DOHH2 (cell line): ENCODE results near the gene NEK2.

ENCODE experiments used
- H3F3A ChIP-seq: fragments of 200-600 bp; sonication (generic), shearing (Covaris generic); 2 replicates; pipeline ENCODE4 v1.6.0; 2016; ENCODE audit warnings: antibody characterized with exemption, mild to moderate bottlenecking; ENCODE audit not compliant: control insufficient read depth, insufficient read depth
- H3K27ac ChIP-seq: fragments of 200-600 bp; sonication (generic); 2 replicates; pipeline ENCODE4 v1.5.1; 2014; ENCODE audit warnings: low read depth, mild to moderate bottlenecking, low read length, moderate library complexity
- H3K27me3 ChIP-seq: fragments of 200-600 bp; sonication (generic); 2 replicates; pipeline ENCODE4 v1.6.1; 2014; ENCODE audit warnings: mild to moderate bottlenecking, low read length, mixed read lengths; ENCODE audit not compliant: control insufficient read depth
- H3K36me3 ChIP-seq: fragments of 200-600 bp; sonication (generic); 2 replicates; pipeline ENCODE4 v1.6.1; 2014; ENCODE audit warnings: mild to moderate bottlenecking, low read length, moderate library complexity, mixed read lengths; ENCODE audit not compliant: control insufficient read depth
- H3K4me1 ChIP-seq: fragments of 200-600 bp; sonication (generic); 2 replicates; pipeline ENCODE4 v1.6.1; 2014; ENCODE audit warnings: mild to moderate bottlenecking, low read length, mixed read lengths; ENCODE audit not compliant: control insufficient read depth
- H3K4me2 ChIP-seq: fragments of 200-600 bp; sonication (generic); 2 replicates; pipeline ENCODE4 v1.6.0; 2014; ENCODE audit warnings: mild to moderate bottlenecking, low read length, moderate library complexity
- H3K4me3 ChIP-seq: fragments of 200-600 bp; sonication (generic); 2 replicates; pipeline ENCODE4 v1.5.1; 2014; ENCODE audit warnings: mild to moderate bottlenecking, low read length, mixed read lengths
- H3K79me2 ChIP-seq: fragments of 200-600 bp; sonication (generic); 2 replicates; pipeline ENCODE4 v1.6.1; 2014; ENCODE audit warnings: mild to moderate bottlenecking, low read length, mixed read lengths; ENCODE audit not compliant: control insufficient read depth
- H3K9me2 ChIP-seq: fragments of 200-600 bp; sonication (generic); replicated peaks from 2 replicates; pipeline ENCODE4 v1.6.1; 2014; ENCODE audit warnings: mild to moderate bottlenecking, low read length, mixed read lengths; ENCODE audit not compliant: control insufficient read depth
- H3K9me3 ChIP-seq: fragments of 200-600 bp; sonication (generic); 2 replicates; pipeline ENCODE4 v1.6.1; 2014; ENCODE audit warnings: antibody characterized with exemption, low read length, mixed read lengths; ENCODE audit not compliant: control insufficient read depth, insufficient read depth
- H4K20me1 ChIP-seq: fragments of 200-600 bp; sonication (generic); 2 replicates; pipeline ENCODE4 v1.6.0; 2014; ENCODE audit warnings: low read depth, mild to moderate bottlenecking, antibody characterized with exemption, low read length, moderate library complexity; ENCODE audit not compliant: control insufficient read depth, insufficient read depth
- EZH2phosphoT487 ChIP-seq: fragments of 200-600 bp; sonication (generic); IDR thresholded peaks from 2 replicates; pipeline ENCODE4 v1.6.1; 2017; ENCODE audit warnings: borderline replicate concordance, mild to moderate bottlenecking, antibody characterized with exemption, low read length, moderate library complexity, mixed read lengths
- TF ChIP-seq, protein P1 (sequence below): fragments of 200-600 bp; sonication (generic); IDR thresholded peaks from one replicate; pipeline ENCODE4 v1.5.1; 2014; ENCODE audit warnings: antibody characterized with exemption, mild to moderate bottlenecking, low read depth, low read length; ENCODE audit not compliant: poor library complexity, severe bottlenecking

The NEK2 gene

GRCh38 chr1:211713231-211713630 is 37.8 kb upstream of the NEK2 start:
- Histone ChIP-seq H3K9me3 (no peaks in the 10 kb centered on the region), H3K27me3 (peaks cover 2% of the 10 kb centered on the region; the same call in 1 of the 2 replicates), H3K36me3 (no peaks in the 10 kb centered on the region), H3K9me2 (no peaks in the 10 kb centered on the region), H3K79me2 (no peaks in the 10 kb centered on the region), H3K4me1 (no peaks in the 10 kb centered on the region), H4K20me1 (no peaks in the 10 kb centered on the region), H3K4me2 (no peak overlapping the region), H3F3A (no peaks in the 10 kb centered on the region), H3K27ac (no peak overlapping the region), H3K4me3 (no peak overlapping the region)
- no peak for TF ChIP-seq EZH2phosphoT487
- TF ChIP-seq, protein P1, sequence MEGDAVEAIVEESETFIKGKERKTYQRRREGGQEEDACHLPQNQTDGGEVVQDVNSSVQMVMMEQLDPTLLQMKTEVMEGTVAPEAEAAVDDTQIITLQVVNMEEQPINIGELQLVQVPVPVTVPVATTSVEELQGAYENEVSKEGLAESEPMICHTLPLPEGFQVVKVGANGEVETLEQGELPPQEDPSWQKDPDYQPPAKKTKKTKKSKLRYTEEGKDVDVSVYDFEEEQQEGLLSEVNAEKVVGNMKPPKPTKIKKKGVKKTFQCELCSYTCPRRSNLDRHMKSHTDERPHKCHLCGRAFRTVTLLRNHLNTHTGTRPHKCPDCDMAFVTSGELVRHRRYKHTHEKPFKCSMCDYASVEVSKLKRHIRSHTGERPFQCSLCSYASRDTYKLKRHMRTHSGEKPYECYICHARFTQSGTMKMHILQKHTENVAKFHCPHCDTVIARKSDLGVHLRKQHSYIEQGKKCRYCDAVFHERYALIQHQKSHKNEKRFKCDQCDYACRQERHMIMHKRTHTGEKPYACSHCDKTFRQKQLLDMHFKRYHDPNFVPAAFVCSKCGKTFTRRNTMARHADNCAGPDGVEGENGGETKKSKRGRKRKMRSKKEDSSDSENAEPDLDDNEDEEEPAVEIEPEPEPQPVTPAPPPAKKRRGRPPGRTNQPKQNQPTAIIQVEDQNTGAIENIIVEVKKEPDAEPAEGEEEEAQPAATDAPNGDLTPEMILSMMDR, result no peak

GRCh38 chr1:211711315-211711705 is 35.9 kb upstream of the NEK2 start:
- no peaks in the 10 kb centered on the region for H3F3A ChIP-seq
- H3K36me3 ChIP-seq, result no peaks in the 10 kb centered on the region
- H3K27ac ChIP-seq, result no peak overlapping the region
- H3K4me2 ChIP-seq, result no peak overlapping the region
- H3K79me2 ChIP-seq, result no peaks in the 10 kb centered on the region
- no peaks in the 10 kb centered on the region for H3K9me3 ChIP-seq
- H3K9me2 ChIP-seq, result no peaks in the 10 kb centered on the region
- H4K20me1 ChIP-seq, result no peaks in the 10 kb centered on the region
- no peaks in the 10 kb centered on the region for H3K27me3 ChIP-seq
- TF ChIP-seq, protein P1, result no peak
- no peak for TF ChIP-seq EZH2phosphoT487
- no peak overlapping the region for H3K4me3 ChIP-seq
- H3K4me1 ChIP-seq, result no peaks in the 10 kb centered on the region

DNA sequence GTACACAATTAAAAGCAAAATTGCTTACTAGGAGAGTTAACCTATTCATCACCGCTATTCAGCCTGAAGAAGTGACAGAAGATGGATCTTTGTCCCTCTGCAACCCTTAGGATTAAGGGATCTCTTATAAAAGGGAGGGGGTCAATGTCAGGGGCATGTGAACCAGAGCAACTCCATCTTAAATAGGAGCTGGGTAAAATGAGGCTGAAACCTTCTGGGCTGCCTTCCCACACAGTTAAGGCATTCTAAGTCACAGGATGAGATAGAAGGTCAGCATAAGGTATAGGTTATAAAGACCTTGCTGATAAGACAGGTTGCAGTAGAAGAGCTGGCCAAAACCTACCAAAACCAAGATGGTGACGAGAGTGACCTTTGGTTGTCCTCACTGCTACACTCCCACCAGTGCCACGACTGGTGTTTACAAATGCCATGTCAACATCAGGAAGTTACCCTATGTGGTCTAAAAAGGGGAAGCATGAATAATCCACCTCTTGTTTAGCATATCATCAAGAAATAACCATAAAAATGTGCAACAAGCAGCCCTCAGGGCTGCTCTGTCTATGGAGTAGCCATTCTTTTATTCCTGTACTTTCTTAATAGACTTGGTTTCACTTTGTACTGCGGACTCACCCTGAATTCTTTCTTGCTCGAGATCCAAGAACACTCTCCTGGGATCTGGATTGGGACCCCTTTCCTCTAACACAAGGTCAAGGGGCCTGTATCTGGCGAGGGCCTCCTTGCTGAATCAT is 35.3 kb upstream of the NEK2 start:
- Histone ChIP-seq H3K79me2 (no peaks in the 10 kb centered on the region), H3F3A (no peaks in the 10 kb centered on the region), H3K27me3 (peaks cover 2% of the 10 kb centered on the region; the same call in 1 of the 2 replicates), H3K9me3 (no peaks in the 10 kb centered on the region), H3K27ac (no peak overlapping the region), H4K20me1 (no peaks in the 10 kb centered on the region), H3K4me3 (no peak overlapping the region), H3K4me2 (no peak overlapping the region), H3K4me1 (no peaks in the 10 kb centered on the region), H3K36me3 (no peaks in the 10 kb centered on the region), H3K9me2 (no peaks in the 10 kb centered on the region)
- no peak for TF ChIP-seq EZH2phosphoT487
- TF ChIP-seq, protein P1, result no peak
